D721Med (cell line): ENCODE measurements around the gene KLHDC3.

Source experiments
- DNase-seq: peaks from one replicate; pipeline ENCODE4 v3.0.0; 2011; ENCODE audit warnings: low spot score; ENCODE audit not compliant: insufficient read length
- FAIRE-seq: peaks from 2 replicates; lab custom pipeline; 2011; peaks lifted over from hg19 to GRCh38; lab: Jason Lieb, UNC
- CTCF ChIP-seq: IDR thresholded peaks from 2 replicates; pipeline ENCODE4 v1.5.1; 2012; ENCODE audit warnings: mild to moderate bottlenecking, control low read depth; ENCODE audit not compliant: insufficient read depth; ENCODE audit errors: missing control alignments

KLHDC3 gene

GRCh38 chr6:43029120-43029519 is 15.1 kb downstream of the KLHDC3 start:
- TF ChIP-seq CTCF: no peak
- FAIRE-seq: no peak

DNA sequence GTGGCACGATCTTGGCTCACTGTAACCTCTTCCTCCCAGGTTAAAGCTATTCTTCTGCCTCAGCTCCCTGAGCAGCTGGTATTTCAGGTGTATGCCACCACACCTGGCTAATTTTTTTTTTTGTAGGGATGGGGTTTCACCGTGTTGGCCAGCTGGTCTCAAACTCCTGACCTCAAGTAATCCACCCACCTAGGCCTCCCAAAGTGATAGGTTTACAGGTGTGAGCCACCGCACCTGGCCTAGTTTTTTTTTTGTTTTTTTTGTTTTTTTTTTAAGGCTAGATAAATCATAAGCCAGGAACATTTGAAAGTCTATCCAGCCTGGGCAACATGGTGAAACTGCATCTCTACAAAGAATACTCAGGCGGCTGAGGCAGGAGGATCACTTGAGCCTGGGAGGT is 18.3 kb downstream of the KLHDC3 start:
- FAIRE-seq: no peak
- no peak for DNase-seq
- no peak for TF ChIP-seq CTCF

More at GRCh38 chr6:43029120-43029519, 15.1 kb downstream of the KLHDC3 start:
- DNase-seq: no peak

DNA sequence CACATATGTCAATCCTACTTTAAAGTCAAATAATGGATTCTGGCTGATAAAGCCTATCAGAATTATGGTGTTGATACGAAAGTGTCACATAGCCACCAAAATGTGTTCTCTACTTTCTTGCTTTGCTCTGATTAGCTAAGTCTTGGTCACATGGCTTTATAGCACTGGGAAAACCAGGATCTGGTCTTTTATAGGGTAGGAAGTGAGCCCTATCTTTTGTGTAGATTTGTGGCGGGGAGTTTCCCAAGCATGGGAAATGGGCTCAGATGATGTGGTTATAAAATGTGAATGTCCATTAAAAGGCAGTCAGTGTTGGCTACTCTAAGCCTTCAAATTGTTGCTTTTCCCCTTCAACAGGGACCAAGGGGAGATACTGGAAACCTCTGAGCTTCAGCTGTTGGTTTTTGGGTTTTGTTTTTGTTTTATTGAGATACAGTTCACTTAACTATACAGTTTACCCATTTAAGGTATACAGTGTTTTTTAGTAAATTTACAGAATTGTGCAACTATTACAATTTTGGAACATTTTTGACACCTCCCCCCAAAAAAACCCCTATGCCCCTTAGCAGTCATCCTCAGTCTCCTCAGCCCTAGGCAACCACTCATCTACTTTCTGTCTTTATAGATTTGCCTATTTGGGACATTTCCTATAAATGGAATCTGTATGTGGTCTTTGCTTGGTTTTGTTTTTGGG is 19.6 kb downstream of the KLHDC3 start:
- TF ChIP-seq CTCF: no peak
- FAIRE-seq (no peak), DNase-seq (no peak)

- no peak for TF ChIP-seq CTCF
- DNase-seq (no peak), FAIRE-seq (no peak)
Observed at GRCh38 chr6:43034190-43034525, 20.1 kb downstream of the KLHDC3 start.

DNA sequence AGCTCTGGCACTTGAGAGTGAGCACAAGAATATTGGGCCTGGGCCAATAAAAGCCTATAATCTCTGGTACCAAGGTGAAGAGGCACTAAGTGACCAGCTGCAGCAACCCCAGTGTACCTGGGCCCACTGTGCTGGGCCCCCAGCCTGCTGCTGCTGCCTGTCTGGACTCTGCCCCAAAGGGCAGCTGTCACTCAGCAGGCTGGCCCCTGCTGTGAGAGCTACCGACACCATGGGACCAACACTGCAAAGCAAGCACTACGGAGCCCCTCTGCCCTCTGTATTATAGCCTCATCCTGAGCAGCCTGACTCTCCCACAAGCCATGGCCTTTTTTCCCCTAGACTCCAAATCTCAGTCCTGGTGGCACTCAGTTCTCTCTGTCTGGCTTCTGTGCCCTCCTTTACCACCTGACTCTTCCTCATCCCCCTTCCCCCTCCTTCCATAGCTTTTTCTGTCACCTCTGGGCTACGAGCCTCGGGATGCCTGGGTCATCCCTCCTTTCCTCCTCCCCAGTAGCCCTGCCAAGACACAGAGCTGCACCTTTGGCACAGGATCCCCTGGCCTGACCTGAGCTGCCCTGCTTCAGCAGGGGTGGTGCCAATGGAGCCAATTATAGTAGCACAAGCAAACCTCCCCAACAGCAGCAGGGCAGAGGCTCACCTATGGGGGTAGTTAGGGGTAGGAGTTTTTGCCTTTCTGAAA is 21.6 kb downstream of the KLHDC3 start:
- no peak for TF ChIP-seq CTCF
- FAIRE-seq (no peak), DNase-seq (no peak)

DNA sequence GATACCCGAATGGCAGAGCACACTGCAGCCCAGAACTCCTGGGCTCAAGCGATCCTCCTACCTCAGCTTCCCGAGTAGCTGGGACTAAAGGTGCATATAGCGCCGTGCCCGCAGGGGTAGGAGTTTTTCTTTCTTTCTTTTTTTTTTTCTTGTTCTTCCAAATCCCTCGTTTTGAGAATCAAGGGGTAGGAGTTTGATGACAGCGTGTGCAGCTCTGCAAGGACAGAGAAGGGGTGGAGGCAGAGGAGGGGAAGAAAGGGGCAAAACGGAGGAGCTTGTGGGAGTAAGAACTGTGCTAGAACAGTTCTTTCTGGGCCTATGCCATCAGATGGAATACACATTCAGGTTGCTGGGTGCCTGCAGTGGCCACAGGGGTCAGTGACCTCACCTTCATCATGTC is 22.7 kb downstream of the KLHDC3 start:
- DNase-seq (no peak), FAIRE-seq (no peak)
- TF ChIP-seq CTCF: no peak

DNA sequence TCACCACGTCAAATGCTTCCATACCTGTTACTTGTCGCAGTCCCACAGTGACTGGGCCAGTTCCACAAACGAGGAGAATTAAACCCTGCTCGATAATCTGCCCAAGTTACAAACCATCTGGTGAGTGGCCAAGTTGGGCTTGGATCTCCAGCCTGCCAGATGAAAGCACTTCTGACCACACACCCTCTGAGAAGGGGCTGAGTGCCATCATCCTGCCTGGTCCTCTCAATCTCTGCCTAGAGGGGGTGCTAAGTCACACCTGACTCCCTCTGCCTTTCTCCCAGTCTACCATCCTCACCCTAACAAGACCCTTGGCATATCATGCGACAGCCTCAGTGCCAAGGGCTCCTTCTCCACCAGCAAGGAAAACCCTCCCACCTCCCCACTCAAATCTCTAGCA is 23.1 kb downstream of the KLHDC3 start:
- FAIRE-seq (no peak), DNase-seq (no peak)

More for the DNA sequence above, 23.1 kb downstream of the KLHDC3 start:
- no peak for TF ChIP-seq CTCF
